B cell (primary cell): Measurements from ENCODE around the gene TRMT61A. TPM values are rescaled to one million over a fixed set of nuclear protein-coding genes. Genes with fewer than 3 reads are reported as not detected.

Experiments used
- ATAC-seq: fragments of 200-7000 bp; cut with Tn5 transposase; one replicate; pipeline ENCODE4 v1.10.0; 2021; ENCODE audit warnings: low read depth, mild to moderate bottlenecking, moderate number of reproducible peaks, moderate library complexity
- CTCF ChIA-PET: fragments of 350-600 bp; sonication (Branson Sonifier 250); formaldehyde crosslinking; loops from one replicate; lab custom pipeline; 2021; ENCODE audit warnings: antibody characterized with exemption, inconsistent platforms; lab: Charles Lee
- POLR2A ChIA-PET: fragments of 350-600 bp; sonication (Branson Sonifier 250); formaldehyde crosslinking; loops from one replicate; lab custom pipeline; 2021; ENCODE audit warnings: antibody characterized with exemption; lab: Charles Lee
- DNase-seq: peaks from one replicate; pipeline ENCODE4 v3.0.0; 2013
- H2AFZ ChIP-seq: 2 replicates; pipeline ENCODE4 v1.6.1; 2012; ENCODE audit warnings: mild to moderate bottlenecking, low read depth, low read length; ENCODE audit not compliant: insufficient read depth, poor library complexity, severe bottlenecking
- H3K27ac ChIP-seq, 2 donors: 1 replicate in 1 of 2; 2 replicates in 1 of 2; pipeline ENCODE4 v1.5.1; 2012 to 2013; ENCODE audit warnings: low read length in 2 of 2, mild to moderate bottlenecking in 2 of 2, moderate library complexity in 1 of 2
- H3K27me3 ChIP-seq, 4 experiments: fragments of 200-600 bp in 1 of 4; sonication (generic) in 1 of 4; replicated peaks in 1 of 4; 1 replicate in 2 of 4; 2 replicates in 2 of 4; pipeline versions ENCODE4 v1.6.1 to v1.7.0; 2013 to 2016; ENCODE audit warnings: low read length in 3 of 4, mild to moderate bottlenecking in 2 of 4, mixed read lengths in 1 of 4, moderate library complexity in 1 of 4; ENCODE audit not compliant: insufficient read depth in 4 of 4, control insufficient read depth in 3 of 4; ENCODE audit errors: control extremely low read depth in 1 of 4
- H3K36me3 ChIP-seq, 2 experiments: replicated peaks in 1 of 2; 1 replicate in 1 of 2; 2 replicates in 1 of 2; pipeline versions ENCODE4 v1.6.1 to v1.7.1; 2013; ENCODE audit warnings: low read length in 1 of 2; ENCODE audit not compliant: insufficient read depth in 2 of 2, control insufficient read depth in 1 of 2; ENCODE audit errors: control extremely low read depth in 1 of 2, extremely low read depth in 1 of 2
- H3K4me1 ChIP-seq, 2 donors: fragments of 200-600 bp in 1 of 2; sonication (generic) in 1 of 2; 1 replicate in 1 of 2; 2 replicates in 1 of 2; pipeline versions ENCODE4 v1.5.1 to v1.6.1; 2013 to 2017; ENCODE audit warnings: low read length in 2 of 2; ENCODE audit not compliant: control insufficient read depth in 2 of 2, insufficient read depth in 2 of 2
- H3K4me2 ChIP-seq: replicated peaks from 2 replicates; pipeline ENCODE3; 2012; ENCODE audit warnings: mild to moderate bottlenecking, low read depth, low read length; ENCODE audit not compliant: poor library complexity, severe bottlenecking
- H3K4me3 ChIP-seq, 5 experiments: fragments of 200-600 bp in 1 of 5; sonication (generic) in 1 of 5; 1 replicate in 3 of 5; 2 replicates in 2 of 5; pipeline versions ENCODE4 v1.5.1 to v1.7.0; 2011 to 2016; ENCODE audit warnings: low read length in 4 of 5, mild to moderate bottlenecking in 4 of 5, low read depth in 2 of 5, control low read depth in 1 of 5, moderate library complexity in 1 of 5; ENCODE audit not compliant: insufficient read depth in 1 of 5; ENCODE audit errors: control extremely low read depth in 1 of 5, extremely low read depth in 1 of 5
- H3K79me2 ChIP-seq: fragments of 200-600 bp; sonication (generic); one replicate; pipeline ENCODE4 v1.6.0; 2016; ENCODE audit warnings: low read length; ENCODE audit not compliant: control insufficient read depth, insufficient read depth
- H3K9ac ChIP-seq: fragments of 200-600 bp; sonication (generic); 2 replicates; pipeline ENCODE4 v1.6.1; 2017; ENCODE audit warnings: mild to moderate bottlenecking, low read length, moderate library complexity
- H3K9me3 ChIP-seq, 3 donors: one replicate each; pipeline versions ENCODE4 v1.6.1 to v1.7.1; 2013; ENCODE audit warnings: low read length in 2 of 3; ENCODE audit not compliant: control insufficient read depth in 2 of 3, insufficient read depth in 1 of 3; ENCODE audit errors: control extremely low read depth in 1 of 3
- H4K20me1 ChIP-seq: 2 replicates; pipeline ENCODE4 v1.6.0; 2012; ENCODE audit warnings: mild to moderate bottlenecking, low read length; ENCODE audit not compliant: insufficient read depth, control insufficient read depth, poor library complexity, severe bottlenecking
- H3K27ac Mint-ChIP-seq: one replicate; pipeline ENCODE4 v1.8.0; 2021; ENCODE audit warnings: mixed read lengths
- H3K27me3 Mint-ChIP-seq: one replicate; pipeline ENCODE4 v1.8.0; 2021; ENCODE audit warnings: mixed read lengths
- H3K4me1 Mint-ChIP-seq: one replicate; pipeline ENCODE4 v1.8.0; 2021; ENCODE audit warnings: mixed read lengths
- H3K4me3 Mint-ChIP-seq: one replicate; pipeline ENCODE4 v1.8.0; 2021; ENCODE audit warnings: mixed read lengths
- H3K9me3 Mint-ChIP-seq: one replicate; pipeline ENCODE4 v1.8.0; 2022; ENCODE audit warnings: mixed read lengths; ENCODE audit not compliant: insufficient read depth
- EZH2 ChIP-seq: IDR thresholded peaks from 2 replicates; pipeline ENCODE4 v1.6.1; 2012; ENCODE audit warnings: borderline replicate concordance, low read depth, mild to moderate bottlenecking, moderate library complexity, low read length; ENCODE audit not compliant: insufficient read depth, poor library complexity, severe bottlenecking
- WGBS: methylation state at CpG from one replicate; pipeline ENCODE4 v1.1.5; 2013; ENCODE audit warnings: missing lambda C conversion rate; ENCODE audit not compliant: insufficient coverage; 5-methylcytosine and 5-hydroxymethylcytosine counted together
- intact Hi-C: fragments of 100-400 bp; cut with micrococcal nuclease; formaldehyde crosslinking; loops from one replicate; pipeline ENCODE4 v1.10.0; 2022
- polyA plus RNA-seq: library from polyadenylated mRNA; depleted of rRNA; stranded (reverse); fragments of >200 nt; gene quantifications from 2 replicates; pipeline ENCODE4 v1.2.3, GENCODE V29; 2012
- total RNA-seq, 2 donors: library from RNA; stranded (reverse); fragments of 120-200 nt in 1 of 2; gene quantifications; 1 replicate in 1 of 2; 2 replicates in 1 of 2; pipeline versions ENCODE4 v1.2.3 to v1.2.4, GENCODE V29; 2013 to 2022
- TF ChIP-seq, protein P1 (sequence below): fragments of 200-600 bp; IDR thresholded peaks from one replicate; pipeline ENCODE4 v1.8.0; 2022; ENCODE audit warnings: antibody characterized with exemption, mild to moderate bottlenecking

The TRMT61A gene
- total and polyA plus RNA-seq, 2 donors (not counting 1 experiment from before 2014, with no cell fraction given) = 9.5 to 18.4 TPM

DNA sequence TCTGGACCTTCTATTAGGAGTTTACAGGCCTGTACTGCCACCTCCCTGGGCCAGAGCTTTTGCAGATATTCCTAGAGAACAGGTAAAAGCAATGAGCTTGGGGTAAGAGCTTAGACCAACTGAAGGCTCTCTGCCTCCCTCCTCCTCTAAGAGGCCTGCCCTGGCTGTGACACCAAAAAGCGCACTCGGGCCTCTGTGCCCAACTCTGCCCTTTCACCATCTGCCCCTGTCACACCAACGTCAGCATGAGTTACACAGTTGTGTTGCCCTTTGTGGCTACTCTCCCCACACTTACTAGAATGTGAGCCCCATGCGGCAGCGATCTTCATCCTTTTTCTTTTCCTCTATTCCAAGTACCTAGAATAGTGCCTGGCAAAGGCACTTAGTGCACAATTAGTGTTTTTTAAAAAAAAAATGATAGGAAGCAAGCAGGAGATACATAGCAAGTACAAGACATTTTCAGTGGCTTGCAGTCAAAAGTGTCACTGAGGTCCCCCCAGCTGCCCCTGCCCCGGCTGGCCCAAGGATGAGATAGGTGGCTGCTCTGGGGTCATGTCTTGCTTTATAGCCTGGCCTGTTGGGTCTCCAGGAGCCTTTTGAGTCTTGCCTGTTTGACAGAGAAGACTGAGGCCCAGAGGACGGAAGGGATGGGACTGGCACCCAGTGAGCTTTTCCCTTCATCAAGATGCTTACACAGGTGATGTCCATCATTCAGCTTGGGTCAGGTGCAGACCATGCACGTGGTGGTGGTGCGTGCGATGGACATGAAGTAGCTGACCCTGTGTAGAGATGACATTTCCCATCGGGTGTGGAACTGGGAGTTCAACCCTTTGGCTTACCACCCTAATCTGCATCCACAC is 18.9 kb upstream of the TRMT61A start:
- Histone ChIP-seq H3K27me3 (no peaks in the 10 kb centered on the region), H3K4me2 (no peak overlapping the region), H2AFZ (no peak overlapping the region), H3K4me3 (no peak overlapping the region), H3K9ac (no peak overlapping the region), H3K9me3 (no peaks in the 10 kb centered on the region), H3K27ac (no peak overlapping the region), H3K36me3 (peaks cover 0 to 7% of the 10 kb centered on the region in 2 experiments), H3K4me1 (no peaks in the 10 kb centered on the region), H3K79me2 (no peaks in the 10 kb centered on the region), H4K20me1 (no peaks in the 10 kb centered on the region)
- Mint-ChIP-seq H3K4me1 (no peaks in the 10 kb centered on the region), H3K4me3 (no peak overlapping the region), H3K9me3 (no peaks in the 10 kb centered on the region), H3K27me3 (no peaks in the 10 kb centered on the region), H3K27ac (no peak overlapping the region)
- intact Hi-C loops = no loop called here
- ChIA-PET POLR2A (no interaction called here), CTCF (interaction anchor here (1.3 to 3.3 kb wide), 3 partner anchors 9 to 37 kb away, joined by 3 to 18 read pairs (median 15); no protein-coding TSS in a partner anchor)
- ATAC-seq = no peak
- 95% methylated on average over 10 of the region's 11 CpGs for WGBS
- TF ChIP-seq, protein P1, sequence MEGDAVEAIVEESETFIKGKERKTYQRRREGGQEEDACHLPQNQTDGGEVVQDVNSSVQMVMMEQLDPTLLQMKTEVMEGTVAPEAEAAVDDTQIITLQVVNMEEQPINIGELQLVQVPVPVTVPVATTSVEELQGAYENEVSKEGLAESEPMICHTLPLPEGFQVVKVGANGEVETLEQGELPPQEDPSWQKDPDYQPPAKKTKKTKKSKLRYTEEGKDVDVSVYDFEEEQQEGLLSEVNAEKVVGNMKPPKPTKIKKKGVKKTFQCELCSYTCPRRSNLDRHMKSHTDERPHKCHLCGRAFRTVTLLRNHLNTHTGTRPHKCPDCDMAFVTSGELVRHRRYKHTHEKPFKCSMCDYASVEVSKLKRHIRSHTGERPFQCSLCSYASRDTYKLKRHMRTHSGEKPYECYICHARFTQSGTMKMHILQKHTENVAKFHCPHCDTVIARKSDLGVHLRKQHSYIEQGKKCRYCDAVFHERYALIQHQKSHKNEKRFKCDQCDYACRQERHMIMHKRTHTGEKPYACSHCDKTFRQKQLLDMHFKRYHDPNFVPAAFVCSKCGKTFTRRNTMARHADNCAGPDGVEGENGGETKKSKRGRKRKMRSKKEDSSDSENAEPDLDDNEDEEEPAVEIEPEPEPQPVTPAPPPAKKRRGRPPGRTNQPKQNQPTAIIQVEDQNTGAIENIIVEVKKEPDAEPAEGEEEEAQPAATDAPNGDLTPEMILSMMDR = no peak
- no peak for TF ChIP-seq EZH2
- DNase-seq = no peak
